Ishikawa (cell line): ENCODE measurements around the gene TADA2B.

Experiments
- CEBPB ChIP-seq: IDR thresholded peaks from 2 replicates; pipeline ENCODE4 v1.6.1; 2012
- EP300 ChIP-seq: IDR thresholded peaks from 2 replicates; pipeline ENCODE4 v1.6.1; 2012; ENCODE audit warnings: borderline replicate concordance
- NFIC ChIP-seq: IDR thresholded peaks from 2 replicates; pipeline ENCODE4 v1.6.1; 2012
- TAF1 ChIP-seq: IDR thresholded peaks from 2 replicates; pipeline ENCODE4 v1.6.1; 2012; ENCODE audit warnings: low read depth, mild to moderate bottlenecking
- TEAD4 ChIP-seq: IDR thresholded peaks from 2 replicates; pipeline ENCODE4 v1.6.1; 2012
- YY1 ChIP-seq: IDR thresholded peaks from 2 replicates; pipeline ENCODE4 v1.6.1; 2012; ENCODE audit warnings: low read depth
- ZBTB7A ChIP-seq: IDR thresholded peaks from 2 replicates; pipeline ENCODE4 v1.6.1; 2012; ENCODE audit warnings: low read depth

- TF ChIP-seq ZBTB7A (no peak), TEAD4 (no peak), YY1 (no peak), EP300 (no peak), CEBPB (no peak), TAF1 (no peak), NFIC (no peak)
Measured at GRCh38 chr4:7034262-7035081, 8.7 kb upstream of the TADA2B start.
